HG03521 (cell line): ENCODE measurements around the gene KRT81.
"Not testable (repeated sequence)": the region's sequence is repeated elsewhere in the genome, so short reads cannot be mapped to it uniquely, and the experiment has no call there.

ENCODE experiments used
- ATAC-seq: cut with Tn5 transposase; IDR thresholded peaks from one replicate; pipeline ENCODE4 v1.9.1; 2021; ENCODE audit warnings: mild to moderate bottlenecking, moderate library complexity; ENCODE audit not compliant: unreplicated experiment

KRT81 gene

DNA sequence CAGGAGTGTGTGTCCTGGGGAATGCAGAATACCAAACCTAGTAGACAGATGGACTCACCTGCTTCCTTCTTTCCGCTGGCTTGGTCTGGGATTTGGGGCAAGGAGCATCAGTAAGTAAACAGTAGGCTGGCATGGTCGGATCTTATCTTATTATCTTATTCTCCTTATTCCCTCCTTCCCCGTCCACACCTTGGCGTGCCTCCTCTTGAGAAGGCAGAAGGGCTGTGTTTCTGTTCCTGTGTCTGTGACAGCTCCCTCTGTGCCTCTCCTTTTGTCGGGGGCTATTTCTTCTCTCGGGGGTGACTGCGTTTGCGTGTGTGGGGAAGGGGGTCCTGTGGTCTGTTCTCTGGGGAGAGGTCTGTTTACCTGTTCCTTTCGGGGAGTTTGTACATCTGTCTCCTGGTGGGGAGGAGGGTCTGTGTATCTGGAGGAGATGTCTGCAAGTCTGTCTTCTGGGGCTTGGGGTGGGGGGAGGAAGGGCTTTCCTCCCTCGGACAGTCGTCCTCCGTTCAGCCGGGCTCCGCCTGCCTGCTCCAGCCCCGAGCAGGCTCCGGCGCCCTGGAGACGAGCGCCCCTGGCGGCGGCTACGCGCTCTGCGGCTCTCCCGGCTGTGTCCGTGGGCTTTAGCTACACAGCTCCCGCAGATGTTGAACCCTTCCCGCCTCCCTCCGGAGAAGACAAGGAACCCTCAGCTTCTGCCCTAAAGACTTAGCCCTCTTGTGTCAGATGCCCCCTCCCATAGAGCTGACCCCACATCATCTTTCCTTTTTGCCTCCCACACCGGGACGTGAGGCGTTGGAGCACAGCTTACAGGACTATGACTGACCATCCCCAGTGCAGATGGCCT is 12.5 kb downstream of the KRT81 start:
- ATAC-seq = peak; percentile 83

GRCh38 chr12:52277486-52278245 is 13.7 kb downstream of the KRT81 start:
- ATAC-seq = no peak

DNA sequence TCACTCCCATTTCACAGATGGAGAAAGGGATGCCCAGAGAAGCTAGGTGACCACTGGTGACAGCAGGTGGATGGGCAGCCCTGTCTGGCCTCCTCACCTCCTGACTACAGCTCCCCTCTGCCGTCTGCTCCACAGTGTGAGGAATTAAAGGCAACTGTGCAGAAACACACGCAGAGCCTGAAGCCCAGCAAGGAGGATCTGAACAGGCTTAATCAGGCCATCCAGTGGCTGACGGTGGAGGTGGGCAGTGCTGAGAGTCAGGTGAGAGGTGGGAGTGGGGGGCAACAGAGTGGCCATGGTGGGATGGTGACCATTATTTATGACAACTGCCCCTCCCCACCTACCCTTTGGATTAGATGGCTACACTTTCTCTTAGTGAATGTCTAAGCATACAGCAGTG is 15.6 kb downstream of the KRT81 start:
- ATAC-seq = no peak

DNA sequence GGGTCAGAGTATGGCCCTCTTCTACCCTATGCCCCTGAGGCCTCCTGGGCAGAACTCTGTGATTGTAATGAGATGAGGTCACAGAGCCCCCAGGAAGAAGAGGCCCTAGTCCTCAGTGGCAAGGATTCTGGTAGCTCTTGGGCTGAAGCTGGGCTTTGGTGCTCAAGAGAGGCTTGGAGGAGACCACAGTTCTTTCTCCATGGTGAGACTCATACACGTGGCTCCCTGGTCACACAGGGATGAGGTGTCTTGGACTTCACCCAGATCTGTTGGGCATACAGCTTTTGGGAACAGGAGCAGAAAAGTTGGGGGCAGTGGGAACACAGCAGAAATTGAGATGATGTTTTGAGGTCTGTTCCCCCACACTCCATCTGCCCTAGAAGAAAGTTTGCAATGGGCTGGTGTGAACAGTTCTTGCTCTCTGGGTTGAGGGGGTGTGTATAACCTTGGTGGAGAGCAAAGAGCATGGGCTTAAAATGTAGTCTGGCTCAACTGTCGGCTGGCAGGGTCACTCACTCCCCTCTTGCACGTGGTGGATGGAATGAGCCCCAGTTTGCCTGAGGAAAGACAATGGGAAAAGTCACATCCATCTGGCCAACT is 16.7 kb downstream of the KRT81 start, which contains the start of gene KRT86:
KRT86 (plus strand) TSS at position 125 of the 600 bp plus-strand sequence. CDS start 27,272 bp downstream, outside the sequence.
- no peak for ATAC-seq

DNA sequence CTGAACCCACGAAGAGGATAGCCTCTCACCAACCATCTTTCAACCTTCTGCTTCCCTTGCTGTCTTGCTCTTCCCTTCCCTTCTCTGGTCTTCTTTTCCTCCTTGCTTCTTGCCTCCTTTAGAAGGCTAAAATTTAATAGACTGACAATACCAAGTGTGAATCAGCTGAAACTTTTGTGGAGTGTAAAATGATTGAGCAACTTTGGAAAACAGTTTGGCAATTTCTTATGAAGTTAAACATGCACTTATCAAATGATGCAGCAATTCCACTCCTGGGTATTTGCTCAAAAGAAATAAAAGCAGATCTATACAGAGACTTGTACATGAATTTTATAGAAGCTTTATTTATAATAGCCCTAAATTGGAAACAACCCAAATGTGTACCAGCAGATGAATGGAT is 20.2 kb downstream of the KRT81 start:
- no peak for ATAC-seq

DNA sequence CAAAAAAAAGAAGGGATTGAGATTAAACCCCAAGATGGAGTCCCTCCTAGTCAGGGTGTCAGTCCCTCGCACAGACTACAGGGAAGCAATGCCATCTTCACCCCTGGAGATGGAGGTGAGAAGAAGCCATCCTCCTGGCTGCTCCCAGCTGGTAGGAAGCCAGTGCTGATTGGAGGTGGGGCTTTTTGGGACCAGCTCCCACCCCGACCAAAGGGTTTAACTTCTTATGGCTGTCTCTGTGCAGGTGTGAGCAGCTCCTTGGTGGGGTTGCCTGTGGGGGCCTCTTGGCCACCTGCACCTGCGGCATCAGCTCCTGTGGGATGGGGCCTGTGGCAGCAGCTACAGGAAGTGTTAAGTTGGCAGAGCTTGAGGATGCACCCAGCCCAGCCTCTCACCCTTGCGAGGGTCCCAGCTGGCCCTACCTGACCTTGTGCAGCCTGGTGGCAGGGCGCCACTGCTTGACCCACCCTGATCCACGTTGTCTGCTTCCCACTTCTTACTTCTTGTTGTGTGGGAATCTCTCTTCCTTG is 20.7 kb downstream of the KRT81 start:
- no peak for ATAC-seq

GRCh38 chr12:52268212-52268611 is 23.1 kb downstream of the KRT81 start:
- no peak for ATAC-seq

- ATAC-seq = no peak
Observed at GRCh38 chr12:52267699-52268098, 23.6 kb downstream of the KRT81 start.

DNA sequence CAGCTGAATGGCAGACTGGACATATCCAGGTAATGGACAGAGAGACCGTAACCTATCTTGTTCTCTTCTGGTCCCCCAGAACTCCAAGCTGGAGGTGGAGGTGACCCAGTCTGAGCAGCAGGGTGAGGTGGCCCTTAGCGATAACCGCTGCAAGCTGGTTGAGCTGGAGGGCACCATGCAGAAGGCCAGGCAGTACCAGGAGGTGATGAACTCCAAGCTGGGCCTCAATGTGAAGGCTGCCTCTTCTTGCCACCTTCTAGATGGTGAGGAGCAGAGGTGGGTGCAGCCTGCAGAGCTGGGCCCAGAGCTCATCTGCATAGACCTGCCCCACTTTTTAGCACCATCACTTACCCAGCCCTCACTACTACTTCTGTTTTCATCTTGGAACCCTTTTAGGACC is 24.1 kb downstream of the KRT81 start:
- ATAC-seq = no peak

DNA sequence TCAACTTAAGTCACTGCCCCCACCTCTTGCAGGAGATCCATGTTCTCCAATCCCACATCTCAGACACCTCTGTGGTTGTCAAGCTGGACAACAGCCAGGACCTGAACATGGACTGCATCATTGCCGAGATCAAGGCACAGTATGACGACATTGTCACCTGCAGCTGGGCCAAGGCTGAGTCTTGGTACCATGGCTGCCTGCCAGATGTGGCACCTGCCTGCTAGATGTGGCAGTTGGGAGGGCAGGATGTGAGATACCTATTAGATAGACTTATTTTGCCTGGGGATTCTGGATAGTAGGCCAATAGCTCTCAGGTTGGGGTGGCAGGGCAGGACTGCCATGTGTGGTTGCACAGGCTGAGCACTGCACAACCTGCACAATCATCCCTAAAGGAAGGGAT is 24.8 kb downstream of the KRT81 start:
- no peak for ATAC-seq

DNA sequence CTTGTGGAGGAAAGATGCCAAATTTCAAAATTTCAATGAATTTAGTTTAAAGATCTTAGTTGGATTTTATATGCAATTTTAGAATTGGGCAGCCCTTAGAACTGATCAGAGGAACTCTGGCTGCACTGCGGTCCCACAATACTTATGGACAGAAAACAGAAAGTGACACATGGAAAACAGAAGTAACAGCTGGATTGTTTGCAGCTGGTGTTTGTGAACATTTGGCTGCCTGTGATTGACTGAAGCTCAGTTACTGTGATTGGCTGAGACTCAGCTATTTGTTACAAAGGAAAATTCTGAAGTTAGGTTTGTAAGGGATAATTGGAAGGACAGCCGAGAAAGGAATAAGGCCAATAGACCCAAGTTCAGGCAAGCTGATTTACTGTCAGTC is 26.9 kb downstream of the KRT81 start:
- ATAC-seq = no peak

- no peak for ATAC-seq
Observed at GRCh38 chr12:52263761-52264434, 27.4 kb downstream of the KRT81 start.

- no peak for ATAC-seq
Observed at GRCh38 chr12:52262286-52262685, 29.0 kb downstream of the KRT81 start.

GRCh38 chr12:52261208-52261484 is 30.2 kb downstream of the KRT81 start:
- no peak for ATAC-seq

GRCh38 chr12:52260361-52261207 is 30.8 kb downstream of the KRT81 start:
- ATAC-seq = no peak

DNA sequence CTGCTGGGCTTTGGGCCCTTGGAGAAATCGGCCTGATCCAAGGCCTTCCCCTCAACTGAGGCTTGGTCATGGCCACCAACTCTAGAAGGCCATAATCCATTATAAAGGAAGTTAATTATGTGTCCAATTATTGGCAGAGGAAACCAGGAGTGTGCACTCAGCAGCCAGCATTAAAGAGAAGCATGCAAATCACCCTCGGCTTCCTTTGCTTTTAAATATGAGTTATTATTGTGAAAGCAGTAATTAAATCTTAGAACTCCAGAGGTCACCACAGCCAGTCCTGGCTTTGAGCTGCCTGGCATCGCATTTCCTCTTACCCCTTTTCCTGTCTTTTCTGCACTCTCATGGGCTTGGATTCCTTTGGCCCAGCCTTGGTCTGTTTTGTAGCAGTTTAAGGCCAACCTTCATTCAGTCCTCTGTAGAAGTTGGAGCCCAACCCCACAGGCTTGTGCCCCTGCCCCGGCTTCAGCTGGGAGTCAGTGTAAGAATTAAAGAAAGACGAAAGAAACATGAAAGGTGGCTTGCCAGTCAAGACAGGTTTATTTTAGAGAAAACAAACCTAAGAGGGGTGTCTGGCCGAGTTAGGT is 31.6 kb downstream of the KRT81 start:
- ATAC-seq = no peak

DNA sequence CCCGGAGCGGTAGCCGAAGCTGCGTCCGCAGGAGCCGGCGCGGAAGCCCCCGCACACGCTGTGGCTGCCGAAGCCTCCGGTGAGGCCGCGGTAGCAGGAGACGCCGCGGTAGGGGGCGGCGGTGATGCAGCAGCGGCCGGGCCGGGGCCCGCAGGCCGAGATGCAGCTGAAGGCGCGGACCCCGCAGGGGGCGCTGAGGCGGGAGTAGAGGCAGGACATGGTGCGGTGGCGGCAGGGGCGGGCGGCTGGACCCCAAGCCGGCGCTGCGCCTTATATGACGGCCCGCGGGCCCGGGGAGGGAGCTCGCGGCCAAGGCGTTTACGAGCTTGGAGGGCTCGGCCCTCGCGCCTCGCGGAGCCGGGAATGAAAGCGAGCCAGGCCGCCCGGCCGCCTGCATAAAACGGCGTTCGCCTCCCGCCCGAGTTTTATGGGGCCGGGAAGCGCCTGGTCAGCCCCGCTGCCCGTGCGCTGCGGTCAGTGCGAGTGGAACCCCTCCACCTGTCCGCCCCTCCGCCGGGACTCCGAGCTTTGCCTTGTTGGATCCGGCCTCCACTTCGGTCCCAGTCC is 32.9 kb downstream of the KRT81 start:
- ATAC-seq = no peak

DNA sequence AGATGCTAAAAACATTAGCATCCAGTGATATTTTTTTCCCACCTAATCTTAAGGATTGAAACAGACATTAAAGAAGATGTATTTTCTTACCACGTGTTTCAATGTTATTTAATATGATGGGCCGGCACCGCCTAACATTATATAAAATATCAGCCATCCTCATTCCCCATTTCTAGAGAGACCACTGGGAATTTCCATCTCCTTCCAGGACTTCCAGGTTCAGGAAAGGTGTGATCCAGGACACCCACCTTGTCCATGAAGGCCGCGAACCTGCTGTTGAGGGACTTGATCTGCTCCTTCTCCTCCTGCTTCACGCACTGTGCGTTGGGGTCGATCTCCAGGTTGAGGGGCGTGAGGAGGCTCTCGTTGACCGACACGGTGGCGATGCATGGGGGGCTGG is 33.4 kb downstream of the KRT81 start:
- not testable (repeated sequence) for ATAC-seq

DNA sequence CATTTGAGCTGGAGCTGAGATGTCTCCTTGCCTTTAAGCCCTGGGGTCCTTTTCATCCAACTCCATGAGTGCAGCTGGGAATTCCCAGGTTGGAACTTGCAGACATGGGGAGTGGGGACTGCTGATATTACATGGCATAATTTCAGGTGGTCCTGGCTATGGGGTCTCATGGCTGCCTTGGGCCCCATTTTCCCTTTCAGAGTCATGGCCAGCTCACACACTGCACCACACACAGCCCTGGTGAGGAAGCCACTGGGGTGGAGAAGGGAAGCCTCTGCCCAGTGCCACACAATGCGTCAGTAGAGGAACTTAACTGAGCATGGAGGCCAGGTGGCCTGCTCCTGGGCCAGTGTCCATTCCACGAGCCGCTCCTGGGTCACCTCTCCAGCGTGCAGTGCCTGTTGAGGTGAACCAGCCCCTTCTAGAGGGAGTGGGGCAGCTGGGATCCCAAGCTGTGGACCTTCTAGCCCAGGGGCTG is 34.2 kb downstream of the KRT81 start:
- no peak for ATAC-seq
